HCT116 (cell line): ENCODE measurements around the gene LRBA. TPM values are rescaled to one million over a fixed set of nuclear protein-coding genes. Genes with fewer than 3 reads are reported as not detected.

Experiments
- ATAC-seq: fragments of 200-7000 bp; cut with Tn5 transposase; 2 replicates; pipeline ENCODE4 v1.9.1; 2020; ENCODE audit warnings: mild to moderate bottlenecking, moderate library complexity
- BruUV-seq: library from RNA; stranded (reverse); fragments of 400-500 nt; replicated peaks from 2 replicates; lab custom pipeline; 2021; lab: Mats Ljungman, UMichigan
- CTCF ChIA-PET: fragments of 300-600 bp; sonication (Branson Sonifier 250); formaldehyde crosslinking; loops from one replicate; lab custom pipeline; 2021; ENCODE audit warnings: antibody characterized with exemption; lab: Charles Lee
- POLR2A ChIA-PET: fragments of 300-600, 350-600 bp; sonication (Branson Sonifier 250); formaldehyde crosslinking; loops from one replicate; lab custom pipeline; 2021; ENCODE audit warnings: antibody characterized with exemption; lab: Charles Lee
- RAD21 ChIA-PET, 2 experiments: fragments of 300-600 bp; sonication (Branson Sonifier 250); formaldehyde crosslinking; loops; one replicate each; lab custom pipeline; 2023; ENCODE audit warnings: low total read pairs in 2 of 2; ENCODE audit not compliant: uncharacterized antibody in 2 of 2, unreplicated experiment in 2 of 2, low non-redundant PET in 1 of 2; lab: Charles Lee
- DNase-seq: peaks from one replicate; pipeline ENCODE4 v3.0.0-alpha.2; 2010; ENCODE audit warnings: low read depth, low spot score
- H2AFZ ChIP-seq: fragments of 200-600 bp; shearing (Covaris generic), sonication (generic); 2 replicates; pipeline ENCODE4 v1.6.1; 2017; ENCODE audit warnings: low read depth, mixed run types, mixed read lengths, antibody characterized with exemption, low read length; ENCODE audit not compliant: poor library complexity, severe bottlenecking
- H3K27ac ChIP-seq: 2 replicates; pipeline ENCODE4 v1.5.1; 2012; ENCODE audit warnings: low read depth, low read length
- H3K27me3 ChIP-seq: fragments of 200-600 bp; sonication (generic); 2 replicates; pipeline ENCODE4 v1.6.1; 2016; ENCODE audit warnings: mixed run types, low read length, mixed read lengths; ENCODE audit not compliant: insufficient read depth
- H3K36me3 ChIP-seq, 2 experiments: fragments of 200-500 bp in 1 of 2; fragments of 200-600 bp in 1 of 2; sonication (Bioruptor generic) in 1 of 2; sonication (generic) in 1 of 2; 2 replicates each; pipeline versions ENCODE4 v1.5.1 to v1.6.1; 2014 to 2016; ENCODE audit warnings: low read length in 2 of 2, inconsistent platforms in 1 of 2, mixed read lengths in 1 of 2, mixed run types in 1 of 2; ENCODE audit not compliant: insufficient read depth in 2 of 2, control insufficient read depth in 1 of 2
- H3K4me1 ChIP-seq, 2 experiments: fragments of 200-600 bp in 1 of 2; sonication (generic) in 1 of 2; 2 replicates each; pipeline versions ENCODE4 v1.5.1 to v1.6.1; 2012 to 2017; ENCODE audit warnings: low read length in 2 of 2, inconsistent platforms in 1 of 2, mild to moderate bottlenecking in 1 of 2, mixed read lengths in 1 of 2, mixed run types in 1 of 2, moderate library complexity in 1 of 2; ENCODE audit not compliant: insufficient read depth in 2 of 2, control insufficient read depth in 1 of 2
- H3K4me2 ChIP-seq: fragments of 200-600 bp; sonication (generic); 2 replicates; pipeline ENCODE4 v1.6.1; 2017; ENCODE audit warnings: mixed run types, low read length, mixed read lengths
- H3K4me3 ChIP-seq, 2 experiments: fragments of 200-600 bp in 1 of 2; sonication (generic) in 1 of 2; replicated peaks in 1 of 2; 2 replicates each; pipeline ENCODE4 v1.5.1; 2011 to 2016; ENCODE audit warnings: low read length in 2 of 2, control low read depth in 1 of 2, low read depth in 1 of 2, mild to moderate bottlenecking in 1 of 2, mixed read lengths in 1 of 2, mixed run types in 1 of 2
- H3K79me2 ChIP-seq: fragments of 200-600 bp; sonication (generic); 2 replicates; pipeline ENCODE4 v1.6.1; 2017; ENCODE audit warnings: mild to moderate bottlenecking, mixed run types, low read length, moderate library complexity, mixed read lengths; ENCODE audit not compliant: insufficient read depth
- H3K9ac ChIP-seq: fragments of 200-600 bp; sonication (generic); 2 replicates; pipeline ENCODE4 v1.6.1; 2016; ENCODE audit warnings: low read length, mixed read lengths
- H3K9me2 ChIP-seq: fragments of 200-600 bp; sonication (generic), shearing (Covaris generic); 2 replicates; pipeline ENCODE4 v1.6.1; 2017; ENCODE audit warnings: mixed run types, mild to moderate bottlenecking, moderate library complexity; ENCODE audit not compliant: insufficient read depth
- H3K9me3 ChIP-seq, 2 experiments: fragments of 200-500 bp in 1 of 2; fragments of 200-600 bp in 1 of 2; sonication (Bioruptor generic) in 1 of 2; sonication (generic) in 1 of 2; 2 replicates each; pipeline ENCODE4 v1.6.1; 2014 to 2017; ENCODE audit warnings: low read length in 2 of 2, mixed read lengths in 2 of 2, inconsistent platforms in 1 of 2, low read depth in 1 of 2, mild to moderate bottlenecking in 1 of 2, mixed run types in 1 of 2, moderate library complexity in 1 of 2; ENCODE audit not compliant: control insufficient read depth in 1 of 2, insufficient read depth in 1 of 2
- H4K20me1 ChIP-seq: fragments of 200-600 bp; sonication (generic), shearing (Covaris generic); 2 replicates; pipeline ENCODE4 v1.6.1; 2017; ENCODE audit warnings: mixed run types, mild to moderate bottlenecking, moderate library complexity; ENCODE audit not compliant: insufficient read depth
- ELF1 ChIP-seq: IDR thresholded peaks from 2 replicates; pipeline ENCODE4 v1.6.1; 2012; ENCODE audit warnings: low read depth, borderline replicate concordance
- EZH2 ChIP-seq: fragments of 200-600 bp; sonication (generic); IDR thresholded peaks from 2 replicates; pipeline ENCODE4 v1.6.1; 2017; ENCODE audit warnings: antibody characterized with exemption, mixed run types
- POLR2A ChIP-seq: IDR thresholded peaks from 2 replicates; pipeline ENCODE4 v1.7.0; 2011; ENCODE audit warnings: borderline replicate concordance; ENCODE audit not compliant: insufficient read depth, insufficient read length; ENCODE audit errors: extremely low read depth
- POLR2AphosphoS5 ChIP-seq: IDR thresholded peaks from 2 replicates; pipeline ENCODE4 v1.6.1; 2011; ENCODE audit warnings: mild to moderate bottlenecking, low read depth, low read length, moderate library complexity
- SIN3A ChIP-seq: IDR thresholded peaks from 2 replicates; pipeline ENCODE4 v1.6.1; 2012; ENCODE audit warnings: low read depth
- TCF7L2 ChIP-seq: IDR thresholded peaks from 2 replicates; pipeline ENCODE4 v1.7.0; 2011; ENCODE audit warnings: borderline replicate concordance, inconsistent platforms; ENCODE audit not compliant: insufficient read depth, insufficient read length; ENCODE audit errors: extremely low read depth
- ZFX ChIP-seq: fragments of 450-650 bp; IDR thresholded peaks from 2 replicates; pipeline ENCODE4 v1.6.1; 2017
- ZNF274 ChIP-seq: fragments of 200-500 bp; sonication (Bioruptor generic); IDR thresholded peaks from 2 replicates; pipeline ENCODE4 v1.6.1; 2014; ENCODE audit warnings: mild to moderate bottlenecking, low read depth, low read length, inconsistent platforms
- intact Hi-C: fragments of 100-400 bp; cut with micrococcal nuclease; formaldehyde crosslinking; loops from 2 replicates; pipeline ENCODE4 v1.10.0; 2022
- total RNA-seq: library from RNA; stranded (reverse); gene quantifications from one replicate; pipeline ENCODE4 v1.2.1, GENCODE V29; 2021; ENCODE audit not compliant: unreplicated experiment
- TF ChIP-seq, protein P1 (sequence below): IDR thresholded peaks from 2 replicates; pipeline ENCODE4 v1.6.1; 2012
- TF ChIP-seq, protein P2 (sequence below), 3 experiments: fragments of 200-600 bp in 1 of 3; sonication (generic) in 1 of 3; IDR thresholded peaks in 2 of 3; conservative IDR thresholded peaks in 1 of 3; 2 replicates each; pipeline ENCODE4 v1.5.1; 2012 to 2017; ENCODE audit warnings: low read depth in 2 of 3, low read length in 2 of 3, antibody characterized with exemption in 1 of 3, borderline replicate concordance in 1 of 3, control low read depth in 1 of 3, mild to moderate bottlenecking in 1 of 3, mixed read lengths in 1 of 3, mixed run types in 1 of 3, moderate library complexity in 1 of 3; ENCODE audit not compliant: insufficient read depth in 1 of 3
- TF ChIP-seq, protein P3 (sequence below): IDR thresholded peaks from 2 replicates; pipeline ENCODE4 v1.6.1; 2012
- TF ChIP-seq, protein P4 (sequence below): IDR thresholded peaks from 2 replicates; pipeline ENCODE4 v1.6.1; 2011; ENCODE audit warnings: mild to moderate bottlenecking, low read length, moderate library complexity; ENCODE audit not compliant: insufficient replicate concordance; ENCODE audit errors: extremely low read depth

LRBA gene
- total RNA-seq, 1 experiment from 2014 or later, result 79.8 TPM

DNA sequence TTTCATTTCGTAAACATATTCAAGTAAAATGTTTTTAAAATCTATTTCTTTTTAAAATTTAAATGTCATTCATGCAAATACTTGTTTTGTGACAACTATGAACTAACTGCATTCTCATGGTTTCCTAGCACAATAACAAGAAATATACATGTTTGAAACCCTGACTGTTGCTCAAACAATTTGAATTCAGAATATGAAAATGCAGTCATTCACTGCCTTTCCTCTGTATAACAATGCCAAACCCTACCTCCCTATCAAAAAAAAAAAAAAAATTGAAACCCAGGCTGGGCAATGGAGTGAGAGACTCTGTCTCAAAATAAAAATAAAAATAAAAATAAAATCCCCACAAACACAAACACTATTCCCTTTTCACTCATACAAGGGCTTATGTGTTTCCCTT is 391.0 kb downstream of the LRBA start:
- Histone ChIP-seq H3K79me2 (no peaks in the 10 kb centered on the region), H3K36me3 (no peaks in the 10 kb centered on the region), H3K9me3 (no peaks in the 10 kb centered on the region), H3K27me3 (no peaks in the 10 kb centered on the region), H3K4me1 (no peaks in the 10 kb centered on the region), H2AFZ (no peak overlapping the region), H3K27ac (no peak overlapping the region), H3K9me2 (no peaks in the 10 kb centered on the region), H3K4me3 (no peak overlapping the region), H4K20me1 (no peaks in the 10 kb centered on the region), H3K4me2 (no peak overlapping the region), H3K9ac (no peak overlapping the region)
- RAD21 ChIA-PET, result no interaction called here
- ATAC-seq, result no peak
- no peak for TF ChIP-seq SIN3A
- TF ChIP-seq, protein P1, sequence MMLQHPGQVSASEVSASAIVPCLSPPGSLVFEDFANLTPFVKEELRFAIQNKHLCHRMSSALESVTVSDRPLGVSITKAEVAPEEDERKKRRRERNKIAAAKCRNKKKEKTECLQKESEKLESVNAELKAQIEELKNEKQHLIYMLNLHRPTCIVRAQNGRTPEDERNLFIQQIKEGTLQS, result no peak
- no peak for TF ChIP-seq ELF1
- no peak for TF ChIP-seq ZFX
- no peak for TF ChIP-seq ZNF274
- TF ChIP-seq, protein P2, sequence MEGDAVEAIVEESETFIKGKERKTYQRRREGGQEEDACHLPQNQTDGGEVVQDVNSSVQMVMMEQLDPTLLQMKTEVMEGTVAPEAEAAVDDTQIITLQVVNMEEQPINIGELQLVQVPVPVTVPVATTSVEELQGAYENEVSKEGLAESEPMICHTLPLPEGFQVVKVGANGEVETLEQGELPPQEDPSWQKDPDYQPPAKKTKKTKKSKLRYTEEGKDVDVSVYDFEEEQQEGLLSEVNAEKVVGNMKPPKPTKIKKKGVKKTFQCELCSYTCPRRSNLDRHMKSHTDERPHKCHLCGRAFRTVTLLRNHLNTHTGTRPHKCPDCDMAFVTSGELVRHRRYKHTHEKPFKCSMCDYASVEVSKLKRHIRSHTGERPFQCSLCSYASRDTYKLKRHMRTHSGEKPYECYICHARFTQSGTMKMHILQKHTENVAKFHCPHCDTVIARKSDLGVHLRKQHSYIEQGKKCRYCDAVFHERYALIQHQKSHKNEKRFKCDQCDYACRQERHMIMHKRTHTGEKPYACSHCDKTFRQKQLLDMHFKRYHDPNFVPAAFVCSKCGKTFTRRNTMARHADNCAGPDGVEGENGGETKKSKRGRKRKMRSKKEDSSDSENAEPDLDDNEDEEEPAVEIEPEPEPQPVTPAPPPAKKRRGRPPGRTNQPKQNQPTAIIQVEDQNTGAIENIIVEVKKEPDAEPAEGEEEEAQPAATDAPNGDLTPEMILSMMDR (IDR thresholded peaks at IDR 0.05 in 2 of 3, conservative IDR thresholded peaks at IDR 0.05 in 1 of 3; ENCODE audit: borderline replicate concordance in 1 of 3, insufficient read depth in 1 of 3, low read depth in 2 of 3, low read length in 2 of 3), result no peak
- no peak for TF ChIP-seq EZH2
- no peak for DNase-seq
- CTCF ChIA-PET, result no interaction called here
- POLR2A ChIA-PET, result no interaction called here
- intact Hi-C loops, result no loop called here
- no TSS peak for BruUV-seq

DNA sequence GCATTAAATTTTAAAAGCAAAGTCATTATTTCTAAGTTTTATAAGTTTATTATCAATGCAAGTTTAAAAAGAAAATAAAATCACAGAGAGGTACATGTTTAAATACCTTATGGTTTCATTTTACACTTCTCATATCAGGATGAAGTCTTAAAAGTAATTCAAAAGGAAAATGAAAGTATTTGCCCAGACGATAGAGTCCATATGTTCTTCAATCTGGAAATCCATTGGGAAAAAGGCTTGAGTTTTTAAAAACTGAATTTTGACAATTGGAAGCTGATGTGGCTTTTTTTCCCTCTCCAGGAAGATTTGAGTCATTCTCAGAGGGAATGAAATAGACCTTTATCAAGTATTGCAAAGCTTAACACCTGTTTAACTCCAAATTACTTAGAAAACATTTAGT is 396.0 kb downstream of the LRBA start:
- no TSS peak for BruUV-seq
- H3K79me2 ChIP-seq, result no peaks in the 10 kb centered on the region
- ATAC-seq (no peak), DNase-seq (no peak)
- H3K9me2 ChIP-seq, result no peaks in the 10 kb centered on the region
- no peak overlapping the region for H3K9ac ChIP-seq
- H3K4me1 ChIP-seq, result no peaks in the 10 kb centered on the region
- no peaks in the 10 kb centered on the region for H3K9me3 ChIP-seq
- H3K4me2 ChIP-seq, result no peak overlapping the region
- H2AFZ ChIP-seq, result no peak overlapping the region
- no peak overlapping the region for H3K4me3 ChIP-seq
- CTCF ChIA-PET, result no interaction called here
- H3K36me3 ChIP-seq, result no peaks in the 10 kb centered on the region
- POLR2A ChIA-PET, result no interaction called here
- no peak overlapping the region for H3K27ac ChIP-seq
- no peaks in the 10 kb centered on the region for H3K27me3 ChIP-seq
- intact Hi-C loops, result no loop called here
- RAD21 ChIA-PET, result no interaction called here
- no peaks in the 10 kb centered on the region for H4K20me1 ChIP-seq
- TF ChIP-seq, protein P3, sequence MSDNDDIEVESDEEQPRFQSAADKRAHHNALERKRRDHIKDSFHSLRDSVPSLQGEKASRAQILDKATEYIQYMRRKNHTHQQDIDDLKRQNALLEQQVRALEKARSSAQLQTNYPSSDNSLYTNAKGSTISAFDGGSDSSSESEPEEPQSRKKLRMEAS, result no peak
- TF ChIP-seq ZFX, result no peak
- no peak for TF ChIP-seq EZH2
- no peak for TF ChIP-seq TCF7L2
- TF ChIP-seq POLR2A, result no peak
- TF ChIP-seq, protein P4, sequence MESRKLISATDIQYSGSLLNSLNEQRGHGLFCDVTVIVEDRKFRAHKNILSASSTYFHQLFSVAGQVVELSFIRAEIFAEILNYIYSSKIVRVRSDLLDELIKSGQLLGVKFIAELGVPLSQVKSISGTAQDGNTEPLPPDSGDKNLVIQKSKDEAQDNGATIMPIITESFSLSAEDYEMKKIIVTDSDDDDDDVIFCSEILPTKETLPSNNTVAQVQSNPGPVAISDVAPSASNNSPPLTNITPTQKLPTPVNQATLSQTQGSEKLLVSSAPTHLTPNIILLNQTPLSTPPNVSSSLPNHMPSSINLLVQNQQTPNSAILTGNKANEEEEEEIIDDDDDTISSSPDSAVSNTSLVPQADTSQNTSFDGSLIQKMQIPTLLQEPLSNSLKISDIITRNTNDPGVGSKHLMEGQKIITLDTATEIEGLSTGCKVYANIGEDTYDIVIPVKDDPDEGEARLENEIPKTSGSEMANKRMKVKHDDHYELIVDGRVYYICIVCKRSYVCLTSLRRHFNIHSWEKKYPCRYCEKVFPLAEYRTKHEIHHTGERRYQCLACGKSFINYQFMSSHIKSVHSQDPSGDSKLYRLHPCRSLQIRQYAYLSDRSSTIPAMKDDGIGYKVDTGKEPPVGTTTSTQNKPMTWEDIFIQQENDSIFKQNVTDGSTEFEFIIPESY, result no peak
- no peak for TF ChIP-seq POLR2AphosphoS5
- no peak for TF ChIP-seq ELF1
